Testis (tissue), 3 donors: ENCODE results near the gene UTF1. TPM values are rescaled to one million over a fixed set of nuclear protein-coding genes. Genes with fewer than 3 reads are reported as not detected.

ENCODE experiments used
- DNase-seq: peaks from one replicate; pipeline ENCODE4 v3.0.0-alpha.2; 2019
- H3K27ac ChIP-seq, 2 donors: fragments of 200-600 bp; sonication (generic); one replicate each; pipeline ENCODE4 v1.5.1; 2019
- H3K27me3 ChIP-seq: fragments of 200-600 bp; sonication (generic); one replicate; pipeline ENCODE4 v1.5.1; 2019
- H3K36me3 ChIP-seq: fragments of 200-600 bp; sonication (generic); one replicate; pipeline ENCODE4 v1.5.1; 2017; ENCODE audit warnings: low read depth; ENCODE audit errors: missing control alignments
- H3K4me1 ChIP-seq: fragments of 200-600 bp; sonication (generic); one replicate; pipeline ENCODE4 v1.5.1; 2019
- H3K4me3 ChIP-seq, 2 donors: fragments of 200-600 bp; sonication (generic); one replicate each; pipeline ENCODE4 v1.5.1; 2017 to 2019
- H3K9me3 ChIP-seq: fragments of 200-600 bp; sonication (generic); one replicate; pipeline ENCODE4 v1.5.1; 2017
- CTCF ChIP-seq, 3 experiments: fragments of 450-650 bp in 2 of 3; fragments of 200-600 bp in 1 of 3; sonication (generic) in 1 of 3; IDR thresholded peaks; one replicate each; pipeline ENCODE4 v1.5.1; 2016 to 2019; ENCODE audit warnings: antibody characterized with exemption in 3 of 3, mild to moderate bottlenecking in 2 of 3, moderate library complexity in 1 of 3
- POLR2A ChIP-seq: fragments of 450-650 bp; IDR thresholded peaks from one replicate; pipeline ENCODE4 v1.6.1; 2017; ENCODE audit warnings: antibody characterized with exemption, mild to moderate bottlenecking, moderate library complexity
- WGBS, 2 donors: methylation state at CpG; one replicate each; pipeline ENCODE4 v1.1.5; 2018; 5-methylcytosine and 5-hydroxymethylcytosine counted together
- intact Hi-C: fragments of 100-400 bp; cut with DNase I; formaldehyde crosslinking; loops from one replicate; pipeline ENCODE4 v1.15.1; 2023; ENCODE audit warnings: low total_unique reads
- polyA plus RNA-seq: library from polyadenylated mRNA; stranded (reverse); fragments of 350-450 nt; fragmentation: Illumina TruSeq; extraction: RNeasy Lipid Tissue Mini Kit (QIAGEN cat#74804); gene quantifications from one replicate; pipeline ENCODE4 v1.2.3, GENCODE V29; 2014; ENCODE audit warnings: low read depth, low replicate concordance; ENCODE audit not compliant: insufficient read depth
- total RNA-seq, 2 donors: library from RNA; depleted of rRNA; stranded (reverse); fragments of >200 nt; gene quantifications; one replicate each; pipeline ENCODE4 v1.2.3, GENCODE V29; 2016

Gene UTF1
- total and polyA plus RNA-seq, 3 donors from 2014 or later: 5.3 to 18.6 (median 17.2) TPM

GRCh38 chr10:133213641-133214467 is 16.2 kb upstream of the UTF1 start:
- Histone ChIP-seq H3K36me3 (no peaks in the 10 kb centered on the region), H3K27me3 (no peaks in the 10 kb centered on the region), H3K4me3 (no peak overlapping the region), H3K4me1 (no peaks in the 10 kb centered on the region), H3K27ac (no peak overlapping the region), H3K9me3 (no peaks in the 10 kb centered on the region)
- WGBS, 2 donors: 88 to 92% methylated on average over 20 to 32 of the region's 32 CpGs
- no peak for TF ChIP-seq POLR2A
- TF ChIP-seq CTCF (IDR thresholded peaks at IDR 0.05): no peak
- intact Hi-C loops: no loop called here
- DNase-seq: no peak

GRCh38 chr10:133214468-133215410 is 15.3 kb upstream of the UTF1 start:
- no peak for DNase-seq
- Histone ChIP-seq H3K9me3 (no peaks in the 10 kb centered on the region), H3K4me3 (no peak overlapping the region), H3K27ac (no peak overlapping the region), H3K4me1 (no peaks in the 10 kb centered on the region), H3K36me3 (no peaks in the 10 kb centered on the region), H3K27me3 (no peaks in the 10 kb centered on the region)
- WGBS, 2 donors: 81 to 90% methylated on average over 10 to 28 of the region's 28 CpGs
- intact Hi-C loops: no loop called here
- TF ChIP-seq CTCF (IDR thresholded peaks at IDR 0.05) (no peak), POLR2A (no peak)

GRCh38 chr10:133215586-133215985 is 14.4 kb upstream of the UTF1 start:
- no peak for DNase-seq
- TF ChIP-seq CTCF (IDR thresholded peaks at IDR 0.05) (no peak), POLR2A (no peak)
- Histone ChIP-seq H3K36me3 (no peaks in the 10 kb centered on the region), H3K4me3 (no peak overlapping the region), H3K27me3 (no peaks in the 10 kb centered on the region), H3K4me1 (no peaks in the 10 kb centered on the region), H3K9me3 (no peaks in the 10 kb centered on the region), H3K27ac (no peak overlapping the region)
- WGBS, 2 donors: 96 to 100% methylated on average over 10 to 27 of the region's 27 CpGs
- intact Hi-C loops: no loop called here

- no peak overlapping the region for H3K4me3 ChIP-seq
- WGBS, 2 donors: 86 to 89% methylated on average over 26 of the region's 26 CpGs
- no peaks in the 10 kb centered on the region for H3K9me3 ChIP-seq
- no peaks in the 10 kb centered on the region for H3K27me3 ChIP-seq
- intact Hi-C loops: no loop called here
- H3K27ac ChIP-seq: no peak overlapping the region
- TF ChIP-seq POLR2A: no peak
- TF ChIP-seq CTCF (IDR thresholded peaks at IDR 0.05): no peak
- H3K36me3 ChIP-seq: no peaks in the 10 kb centered on the region
- no peaks in the 10 kb centered on the region for H3K4me1 ChIP-seq
- no peak for DNase-seq
These were observed 13.2 kb upstream of the UTF1 start for GRCh38 chr10:133216776-133217175.
